IMR-90 (cell line): ENCODE data around the gene USP32. TPM values are rescaled to one million over a fixed set of nuclear protein-coding genes. Genes with fewer than 3 reads are reported as not detected.

Source experiments
- ATAC-seq: fragments of 200-7000 bp; cut with Tn5 transposase; 2 replicates; pipeline ENCODE4 v1.9.1; 2020; ENCODE audit warnings: low read depth, mild to moderate bottlenecking, moderate library complexity
- BruUV-seq: library from RNA; stranded (reverse); fragments of 400-500 nt; replicated peaks from 2 replicates; lab custom pipeline; 2021; lab: Mats Ljungman, UMichigan
- CTCF ChIA-PET: fragments of 300-600 bp; formaldehyde crosslinking; extraction: SDS; loops from one replicate; lab custom pipeline; 2021; ENCODE audit warnings: antibody characterized with exemption; lab: Yijun Ruan, JAX
- POLR2A ChIA-PET: fragments of 300-600 bp; sonication (Branson Sonifier 250); formaldehyde crosslinking; loops from one replicate; lab custom pipeline; 2022; ENCODE audit warnings: antibody characterized with exemption; ENCODE audit not compliant: unreplicated experiment; lab: Charles Lee
- DNase-seq: peaks from one replicate; pipeline ENCODE4 v3.0.0; 2013
- H2AFZ ChIP-seq: replicated peaks from 2 replicates; pipeline ENCODE3; 2013; ENCODE audit warnings: low read length, mild to moderate bottlenecking; ENCODE audit not compliant: poor library complexity
- H2AK5ac ChIP-seq: 2 replicates; pipeline ENCODE4 v1.6.1; 2013; ENCODE audit warnings: low read depth, low read length, inconsistent platforms
- H2AK9ac ChIP-seq: replicated peaks from 2 replicates; pipeline ENCODE3; 2013; ENCODE audit warnings: mild to moderate bottlenecking, low read depth, low read length, moderate library complexity; ENCODE audit not compliant: poor library complexity
- H2BK120ac ChIP-seq: 2 replicates; pipeline ENCODE4 v1.6.1; 2013; ENCODE audit warnings: low read depth, low read length, inconsistent platforms
- H2BK15ac ChIP-seq: 3 replicates; pipeline ENCODE4 v1.6.1; 2013; ENCODE audit warnings: low read depth, low read length, inconsistent platforms
- H2BK20ac ChIP-seq: 2 replicates; pipeline ENCODE4 v1.6.1; 2013; ENCODE audit warnings: low read depth, mild to moderate bottlenecking, inconsistent platforms, low read length, moderate library complexity
- H2BK5ac ChIP-seq: 2 replicates; pipeline ENCODE4 v1.6.1; 2013; ENCODE audit warnings: mild to moderate bottlenecking, low read depth, low read length, inconsistent platforms; ENCODE audit not compliant: poor library complexity, severe bottlenecking
- H3K14ac ChIP-seq: replicated peaks from 2 replicates; pipeline ENCODE4 v1.6.1; 2013; ENCODE audit warnings: low read depth, low read length, inconsistent platforms
- H3K18ac ChIP-seq: 2 replicates; pipeline ENCODE4 v1.6.1; 2013; ENCODE audit warnings: low read depth, low read length, control low read depth
- H3K23ac ChIP-seq: 2 replicates; pipeline ENCODE4 v1.6.1; 2013; ENCODE audit warnings: low read depth, low read length, inconsistent platforms
- H3K27ac ChIP-seq: 2 replicates; pipeline ENCODE4 v1.5.1; 2013; ENCODE audit warnings: mild to moderate bottlenecking, control low read depth, low read length; ENCODE audit not compliant: insufficient read depth
- H3K27me3 ChIP-seq: 2 replicates; pipeline ENCODE4 v1.6.1; 2013; ENCODE audit warnings: low read length; ENCODE audit not compliant: control insufficient read depth, insufficient read depth
- H3K36me3 ChIP-seq: 2 replicates; pipeline ENCODE4 v1.6.1; 2013; ENCODE audit warnings: low read length, mixed read lengths; ENCODE audit not compliant: control insufficient read depth, insufficient read depth
- H3K4ac ChIP-seq: 2 replicates; pipeline ENCODE4 v1.6.1; 2013; ENCODE audit warnings: low read depth, low read length, inconsistent platforms
- H3K4me1 ChIP-seq: 2 replicates; pipeline ENCODE4 v1.6.1; 2013; ENCODE audit warnings: low read length, mixed read lengths; ENCODE audit not compliant: control insufficient read depth, insufficient read depth
- H3K4me2 ChIP-seq: 2 replicates; pipeline ENCODE4 v1.6.1; 2013; ENCODE audit warnings: low read depth, mild to moderate bottlenecking, control low read depth, low read length, moderate library complexity
- H3K4me3 ChIP-seq: 2 replicates; pipeline ENCODE4 v1.5.1; 2013; ENCODE audit warnings: low read depth, mild to moderate bottlenecking, control low read depth, low read length, moderate library complexity; ENCODE audit not compliant: insufficient read depth
- H3K56ac ChIP-seq: 2 replicates; pipeline ENCODE4 v1.6.1; 2013; ENCODE audit warnings: low read length, inconsistent platforms; ENCODE audit not compliant: insufficient read depth; ENCODE audit errors: extremely low read depth
- H3K79me1 ChIP-seq, 2 experiments: 2 replicates each; pipeline ENCODE4 v1.6.1; 2013; ENCODE audit warnings: low read length in 2 of 2, inconsistent platforms in 1 of 2, low read depth in 1 of 2
- H3K9ac ChIP-seq: 2 replicates; pipeline ENCODE4 v1.6.1; 2013; ENCODE audit warnings: low read depth, low read length, control low read depth
- H3K9me1 ChIP-seq: 2 replicates; pipeline ENCODE4 v1.6.1; 2013; ENCODE audit warnings: low read length, inconsistent platforms; ENCODE audit not compliant: insufficient read depth
- H3K9me3 ChIP-seq: 2 replicates; pipeline ENCODE4 v1.6.1; 2013; ENCODE audit warnings: low read length; ENCODE audit not compliant: control insufficient read depth, insufficient read depth
- H4K20me1 ChIP-seq: 2 replicates; pipeline ENCODE4 v1.6.1; 2013; ENCODE audit warnings: low read length, inconsistent platforms; ENCODE audit not compliant: insufficient read depth
- H4K5ac ChIP-seq: 2 replicates; pipeline ENCODE4 v1.6.1; 2013; ENCODE audit warnings: mild to moderate bottlenecking, low read depth, low read length, control low read depth
- H4K8ac ChIP-seq, 2 experiments: 2 replicates each; pipeline ENCODE4 v1.6.1; 2013; ENCODE audit warnings: low read depth in 2 of 2, low read length in 2 of 2, control low read depth in 1 of 2, inconsistent platforms in 1 of 2
- H4K91ac ChIP-seq: 2 replicates; pipeline ENCODE4 v1.6.1; 2013; ENCODE audit warnings: low read depth, low read length, inconsistent platforms; ENCODE audit not compliant: insufficient read depth
- RAD21 ChIP-seq: IDR thresholded peaks from 2 replicates; pipeline ENCODE4 v1.6.1; 2012; ENCODE audit warnings: low read length, improper control_type of control experiment
- RCOR1 ChIP-seq: IDR thresholded peaks from 2 replicates; pipeline ENCODE4 v1.6.1; 2012; ENCODE audit warnings: mild to moderate bottlenecking, low read length, improper control_type of control experiment; ENCODE audit not compliant: insufficient replicate concordance
- SMC3 ChIP-seq: fragments of 150-350 bp; IDR thresholded peaks from 2 replicates; pipeline ENCODE4 v1.6.1; 2016; ENCODE audit warnings: low read depth, mild to moderate bottlenecking, antibody characterized with exemption, low read length, moderate library complexity
- WGBS, 2 experiments: methylation state at CpG; one replicate each; pipeline versions ENCODE4 v1.1.5 to v1.1.7; 2013; ENCODE audit warnings: missing lambda C conversion rate in 2 of 2; ENCODE audit not compliant: insufficient read length in 1 of 2; ENCODE audit errors: extremely low coverage in 2 of 2; 5-methylcytosine and 5-hydroxymethylcytosine counted together
- dilution Hi-C: fragments of 300-500 bp; cut with HindIII; formaldehyde crosslinking; loops from one replicate; pipeline ENCODE4 v1.14.3; 2018; ENCODE audit warnings: low sequenced_read_pairs; ENCODE audit not compliant: unreplicated experiment
- in situ Hi-C: fragments of 300-500 bp; cut with MboI; formaldehyde crosslinking; loops from 3 replicates; pipeline ENCODE4 v1.14.3; 2019; ENCODE audit warnings: low sequenced_read_pairs, inconsistent platforms, mixed read lengths
- intact Hi-C: fragments of 100-400 bp; cut with micrococcal nuclease; formaldehyde crosslinking; loops from 2 replicates; pipeline ENCODE4 v1.10.0; 2022
- polyA plus RNA-seq, 3 experiments: library from polyadenylated mRNA; depleted of rRNA; stranded (reverse); fragments of >200 nt; gene quantifications; 2 replicates each; pipeline ENCODE4 v1.2.3, GENCODE V29; 2012; ENCODE audit warnings: low replicate concordance in 1 of 3
- total RNA-seq: library from RNA; depleted of rRNA; stranded (reverse); fragments of >200 nt; gene quantifications from 2 replicates; pipeline ENCODE4 v1.2.3, GENCODE V29; 2012
- TF ChIP-seq, protein P1 (sequence below): fragments of 150-350 bp; IDR thresholded peaks from 2 replicates; pipeline ENCODE4 v1.6.1; 2016; ENCODE audit warnings: low read depth, mild to moderate bottlenecking, low read length, moderate library complexity, borderline replicate concordance

USP32 gene
- total and polyA plus RNA-seq, 2 of the 4 experiments (the other 2 are of a cell fraction): 16.8 to 46.8 TPM

DNA sequence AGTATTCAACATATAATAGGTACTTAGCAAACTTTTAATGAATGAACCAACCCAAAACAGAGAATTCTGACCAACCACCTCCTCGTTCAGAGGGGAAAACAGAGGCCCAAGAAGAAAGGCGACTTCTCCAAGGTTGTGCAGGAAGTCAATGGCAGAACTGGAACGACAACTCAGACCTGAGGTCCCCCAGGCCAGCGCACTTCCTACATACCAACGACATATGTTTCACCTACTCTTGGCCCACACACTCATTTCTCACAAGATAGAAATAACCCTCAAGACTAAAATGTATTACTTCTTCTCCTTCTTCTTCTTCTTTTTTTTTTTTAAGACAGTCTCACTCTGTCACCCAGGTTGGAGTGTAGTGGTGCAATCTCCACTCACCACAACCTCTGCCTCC is 44.7 kb upstream of the USP32 start:
- intact Hi-C loops: loop anchor here (1.0 to 2.0 kb wide), 2 partner anchors 206 to 293 kb away; no protein-coding TSS in a partner anchor
- Histone ChIP-seq H3K14ac (no peak overlapping the region), H3K4me2 (no peak overlapping the region), H3K9ac (no peak overlapping the region), H2AK9ac (no peak overlapping the region), H3K4me1 (peaks cover 3% of the 10 kb centered on the region), H4K8ac (no peak overlapping the region), H3K18ac (no peak overlapping the region), H2BK15ac (no peak overlapping the region; the same call in 2 of the 3 replicates), H2BK5ac (no peak overlapping the region), H3K56ac (no peak overlapping the region), H3K9me3 (peaks cover 5% of the 10 kb centered on the region), H3K27me3 (no peaks in the 10 kb centered on the region), H3K4ac (no peak overlapping the region), H3K9me1 (peaks cover 3% of the 10 kb centered on the region; the same call in 1 of the 2 replicates), H3K79me1 (no peaks in the 10 kb centered on the region), H2AK5ac (no peak overlapping the region), H2BK20ac (no peak overlapping the region), H3K27ac (no peak overlapping the region), H4K20me1 (no peaks in the 10 kb centered on the region), H2BK120ac (no peak overlapping the region), H3K23ac (no peak overlapping the region), H3K36me3 (no peaks in the 10 kb centered on the region), H2AFZ (no peak overlapping the region), H3K4me3 (no peak overlapping the region), H4K5ac (no peak overlapping the region), H4K91ac (no peak overlapping the region)
- dilution Hi-C loops: no loop called here
- POLR2A ChIA-PET: no interaction called here
- TF ChIP-seq RAD21: no peak
- TF ChIP-seq RCOR1: no peak
- TF ChIP-seq, protein P1, sequence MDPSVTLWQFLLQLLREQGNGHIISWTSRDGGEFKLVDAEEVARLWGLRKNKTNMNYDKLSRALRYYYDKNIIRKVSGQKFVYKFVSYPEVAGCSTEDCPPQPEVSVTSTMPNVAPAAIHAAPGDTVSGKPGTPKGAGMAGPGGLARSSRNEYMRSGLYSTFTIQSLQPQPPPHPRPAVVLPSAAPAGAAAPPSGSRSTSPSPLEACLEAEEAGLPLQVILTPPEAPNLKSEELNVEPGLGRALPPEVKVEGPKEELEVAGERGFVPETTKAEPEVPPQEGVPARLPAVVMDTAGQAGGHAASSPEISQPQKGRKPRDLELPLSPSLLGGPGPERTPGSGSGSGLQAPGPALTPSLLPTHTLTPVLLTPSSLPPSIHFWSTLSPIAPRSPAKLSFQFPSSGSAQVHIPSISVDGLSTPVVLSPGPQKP: no peak
- TF ChIP-seq SMC3: no peak
- DNase-seq (no peak), ATAC-seq (no peak)
- no TSS peak for BruUV-seq
- WGBS, 2 experiments: 95% methylated on average over 3 of the region's 5 CpGs; no CpG with 5 or more reads in 1 of the 2 experiments
- CTCF ChIA-PET: no interaction called here
- in situ Hi-C loops: no loop called here
